Ecto neural progenitor cell (in vitro differentiated cells): ENCODE data around the gene IQSEC1.

ENCODE experiments used
- DNase-seq: peaks from one replicate; pipeline ENCODE4 v3.0.0-alpha.2; 2018; ENCODE audit warnings: low spot score

IQSEC1 gene

GRCh38 chr3:13067778-13068177 lies 5.5 kb downstream of the IQSEC1 start:
- no peak for DNase-seq

- no peak for DNase-seq
These were observed 6.4 kb downstream of the IQSEC1 start for GRCh38 chr3:13066834-13067233.

GRCh38 chr3:13066236-13066635 lies 7.0 kb downstream of the IQSEC1 start:
- DNase-seq: no peak

- no peak for DNase-seq
These were observed 7.5 kb downstream of the IQSEC1 start for GRCh38 chr3:13065727-13066126.

- no peak for DNase-seq
These were observed 8.3 kb downstream of the IQSEC1 start for GRCh38 chr3:13064964-13065363.

GRCh38 chr3:13064159-13064868 lies 8.9 kb downstream of the IQSEC1 start:
- DNase-seq: no peak

GRCh38 chr3:13063225-13063624 lies 10.0 kb downstream of the IQSEC1 start:
- no peak for DNase-seq

- no peak for DNase-seq
These were observed 10.6 kb downstream of the IQSEC1 start for GRCh38 chr3:13062647-13063046.

GRCh38 chr3:13060341-13060910 lies 12.8 kb downstream of the IQSEC1 start:
- no peak for DNase-seq

GRCh38 chr3:13058346-13059120 lies 14.7 kb downstream of the IQSEC1 start:
- DNase-seq: no peak

GRCh38 chr3:13057282-13058040 lies 15.8 kb downstream of the IQSEC1 start:
- no peak for DNase-seq

GRCh38 chr3:13055634-13056033 lies 17.6 kb downstream of the IQSEC1 start:
- DNase-seq: no peak

GRCh38 chr3:13054341-13055285 lies 18.6 kb downstream of the IQSEC1 start:
- DNase-seq: no peak

- DNase-seq: no peak
These were observed 19.3 kb downstream of the IQSEC1 start for GRCh38 chr3:13053893-13054292.

- no peak for DNase-seq
These were observed 19.8 kb downstream of the IQSEC1 start for GRCh38 chr3:13053420-13053819.

- DNase-seq: no peak
These were observed 20.9 kb downstream of the IQSEC1 start for GRCh38 chr3:13052191-13052820.

- no peak for DNase-seq
These were observed 21.6 kb downstream of the IQSEC1 start for GRCh38 chr3:13051581-13051980.

GRCh38 chr3:13051066-13051465 lies 22.2 kb downstream of the IQSEC1 start:
- no peak for DNase-seq

GRCh38 chr3:13050446-13050845 lies 22.8 kb downstream of the IQSEC1 start:
- no peak for DNase-seq

- no peak for DNase-seq
These were observed 23.8 kb downstream of the IQSEC1 start for GRCh38 chr3:13049400-13049799.
